ENCODE results near the gene HAND2. TPM values are rescaled to one million over a fixed set of nuclear protein-coding genes. Genes with fewer than 3 reads are reported as not detected.

HAND2 gene
- total and polyA plus RNA-seq, 4 donors = 0.06 to 0.77 (median 0.21) TPM

DNA sequence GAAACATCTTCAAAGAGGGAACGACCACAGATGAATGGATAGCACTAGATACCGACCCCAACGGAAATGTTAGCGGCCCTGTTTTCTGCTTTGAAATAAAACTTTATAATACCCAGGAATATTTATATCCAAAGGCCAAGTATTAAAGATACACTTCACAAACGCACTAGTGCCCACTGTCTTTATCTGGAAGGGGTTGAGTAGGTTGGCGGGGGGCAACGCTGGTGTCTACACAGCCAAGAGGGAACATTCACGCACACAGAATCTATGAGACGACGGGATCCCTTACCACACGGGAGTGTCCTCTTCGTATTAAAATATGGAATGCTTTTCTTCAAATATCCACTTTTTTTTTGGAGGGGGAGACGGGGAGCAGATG, 3.3 kb downstream of the HAND2 start:
- H3K36me3 ChIP-seq (ENCODE audit: control insufficient read depth in 4 of 4, insufficient read depth in 4 of 4, low read length in 4 of 4) = no peaks in the 10 kb centered on the region
- ATAC-seq (ENCODE audit: insufficient read depth, low FRiP score) (no peak), DNase-seq (peak in 1 of 3 donors; percentile 40)
- H3K4me1 ChIP-seq (ENCODE audit: control insufficient read depth in 5 of 5, insufficient read depth in 5 of 5, low read length in 5 of 5) = peaks cover 0 to 22% (median 10%) of the 10 kb centered on the region in 5 donors
- peak overlapping the region in 1 of 2 donors; percentile 99 for H3K27ac ChIP-seq (ENCODE audit: low read depth in 1 of 2, low read length in 1 of 2)
- TF ChIP-seq, protein P1, sequence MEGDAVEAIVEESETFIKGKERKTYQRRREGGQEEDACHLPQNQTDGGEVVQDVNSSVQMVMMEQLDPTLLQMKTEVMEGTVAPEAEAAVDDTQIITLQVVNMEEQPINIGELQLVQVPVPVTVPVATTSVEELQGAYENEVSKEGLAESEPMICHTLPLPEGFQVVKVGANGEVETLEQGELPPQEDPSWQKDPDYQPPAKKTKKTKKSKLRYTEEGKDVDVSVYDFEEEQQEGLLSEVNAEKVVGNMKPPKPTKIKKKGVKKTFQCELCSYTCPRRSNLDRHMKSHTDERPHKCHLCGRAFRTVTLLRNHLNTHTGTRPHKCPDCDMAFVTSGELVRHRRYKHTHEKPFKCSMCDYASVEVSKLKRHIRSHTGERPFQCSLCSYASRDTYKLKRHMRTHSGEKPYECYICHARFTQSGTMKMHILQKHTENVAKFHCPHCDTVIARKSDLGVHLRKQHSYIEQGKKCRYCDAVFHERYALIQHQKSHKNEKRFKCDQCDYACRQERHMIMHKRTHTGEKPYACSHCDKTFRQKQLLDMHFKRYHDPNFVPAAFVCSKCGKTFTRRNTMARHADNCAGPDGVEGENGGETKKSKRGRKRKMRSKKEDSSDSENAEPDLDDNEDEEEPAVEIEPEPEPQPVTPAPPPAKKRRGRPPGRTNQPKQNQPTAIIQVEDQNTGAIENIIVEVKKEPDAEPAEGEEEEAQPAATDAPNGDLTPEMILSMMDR (IDR thresholded peaks at IDR 0.05; ENCODE audit: control extremely low read depth, extremely low read depth) = no peak
- H3K4me3 ChIP-seq = no peak overlapping the region
- peaks cover 0 to 49% (median 0%) of the 10 kb centered on the region in 4 donors for H3K9me3 ChIP-seq (ENCODE audit: control insufficient read depth in 4 of 4, insufficient read depth in 3 of 4, low read length in 3 of 4)
- H3K27me3 ChIP-seq (ENCODE audit: control insufficient read depth in 3 of 3, insufficient read depth in 3 of 3, low read length in 2 of 3) = peaks cover 16 to 90% (median 88%) of the 10 kb centered on the region in 3 donors
- no peak overlapping the region for H3K9ac ChIP-seq (ENCODE audit: insufficient read depth in 1 of 2, low read length in 2 of 2)
- 13 to 20% methylated on average over 13 of the region's 13 CpGs for WGBS, 2 donors

GRCh38 chr4:173526027-173526482, 4.0 kb downstream of the HAND2 start:
- no peak overlapping the region for H3K9ac ChIP-seq (ENCODE audit: insufficient read depth in 1 of 2, low read length in 2 of 2)
- peaks cover 12 to 90% (median 88%) of the 10 kb centered on the region in 3 donors for H3K27me3 ChIP-seq (ENCODE audit: control insufficient read depth in 3 of 3, insufficient read depth in 3 of 3, low read length in 2 of 3)
- DNase-seq = peak in 1 of 3 donors; percentile 46
- no peak overlapping the region for H3K4me3 ChIP-seq
- 23 to 31% methylated on average over 10 of the region's 10 CpGs for WGBS, 2 donors
- no peak for ATAC-seq (ENCODE audit: insufficient read depth, low FRiP score)
- H3K36me3 ChIP-seq (ENCODE audit: control insufficient read depth in 4 of 4, insufficient read depth in 4 of 4, low read length in 4 of 4) = no peaks in the 10 kb centered on the region
- H3K9me3 ChIP-seq (ENCODE audit: control insufficient read depth in 4 of 4, insufficient read depth in 3 of 4, low read length in 3 of 4) = peaks cover 0 to 46% (median 0%) of the 10 kb centered on the region in 4 donors
- H3K27ac ChIP-seq (ENCODE audit: low read depth in 1 of 2, low read length in 1 of 2) = peak overlapping the region in 1 of 2 donors; percentile 95
- TF ChIP-seq, protein P1 (IDR thresholded peaks at IDR 0.05; ENCODE audit: control extremely low read depth, extremely low read depth) = no peak
- peaks cover 0 to 24% (median 14%) of the 10 kb centered on the region in 5 donors for H3K4me1 ChIP-seq (ENCODE audit: control insufficient read depth in 5 of 5, insufficient read depth in 5 of 5, low read length in 5 of 5)

- H3K9me3 ChIP-seq (ENCODE audit: control insufficient read depth in 4 of 4, insufficient read depth in 3 of 4, low read length in 3 of 4) = peaks cover 0 to 43% (median 0%) of the 10 kb centered on the region in 4 donors
- H3K9ac ChIP-seq (ENCODE audit: insufficient read depth in 1 of 2, low read length in 2 of 2) = no peak overlapping the region
- peaks cover 14 to 90% (median 88%) of the 10 kb centered on the region in 3 donors for H3K27me3 ChIP-seq (ENCODE audit: control insufficient read depth in 3 of 3, insufficient read depth in 3 of 3, low read length in 2 of 3)
- ATAC-seq (ENCODE audit: insufficient read depth, low FRiP score) (no peak), DNase-seq (no peak)
- H3K4me1 ChIP-seq (ENCODE audit: control insufficient read depth in 5 of 5, insufficient read depth in 5 of 5, low read length in 5 of 5) = peaks cover 0 to 22% (median 14%) of the 10 kb centered on the region in 5 donors
- TF ChIP-seq, protein P1 (IDR thresholded peaks at IDR 0.05; ENCODE audit: control extremely low read depth, extremely low read depth) = no peak
- H3K36me3 ChIP-seq (ENCODE audit: control insufficient read depth in 4 of 4, insufficient read depth in 4 of 4, low read length in 4 of 4) = no peaks in the 10 kb centered on the region
- WGBS, 2 donors = 7 to 10% methylated on average over 48 of the region's 48 CpGs
- H3K4me3 ChIP-seq = no peak overlapping the region
- H3K27ac ChIP-seq (ENCODE audit: low read depth in 1 of 2, low read length in 1 of 2) = peak overlapping the region in 1 of 2 donors; percentile 95
Observed at GRCh38 chr4:173525118-173526011, 4.7 kb downstream of the HAND2 start.
